Iris pigment epithelial cell (primary cell): ENCODE results near the gene SPECC1.

Experiments used
- DNase-seq: peaks from one replicate; pipeline ENCODE4 v3.0.0-alpha.2; 2011; ENCODE audit warnings: low read depth

The SPECC1 gene

GRCh38 chr17:20276421-20276820 lies 267.3 kb downstream of the SPECC1 start:
- DNase-seq = no peak

- DNase-seq = no peak
These were observed 269.6 kb downstream of the SPECC1 start for GRCh38 chr17:20278805-20279204.

GRCh38 chr17:20279631-20280030 lies 270.5 kb downstream of the SPECC1 start:
- DNase-seq = no peak

GRCh38 chr17:20280051-20280450 lies 270.9 kb downstream of the SPECC1 start:
- DNase-seq = no peak

GRCh38 chr17:20280851-20281250 lies 271.7 kb downstream of the SPECC1 start:
- DNase-seq = no peak

- DNase-seq = no peak
These were observed 272.7 kb downstream of the SPECC1 start for GRCh38 chr17:20281860-20282259.

- DNase-seq = no peak
These were observed 273.6 kb downstream of the SPECC1 start for GRCh38 chr17:20282526-20283308.

GRCh38 chr17:20284022-20284421 lies 274.9 kb downstream of the SPECC1 start:
- peak; percentile 22 for DNase-seq

GRCh38 chr17:20284570-20285295 lies 275.6 kb downstream of the SPECC1 start:
- DNase-seq = no peak

GRCh38 chr17:20289984-20290383 lies 280.8 kb downstream of the SPECC1 start:
- no peak for DNase-seq

- DNase-seq = no peak
These were observed 282.7 kb downstream of the SPECC1 start for GRCh38 chr17:20291853-20292252.

- no peak for DNase-seq
These were observed 284.3 kb downstream of the SPECC1 start for GRCh38 chr17:20293501-20293900.

GRCh38 chr17:20294120-20294519 lies 285.0 kb downstream of the SPECC1 start:
- no peak for DNase-seq

- no peak for DNase-seq
These were observed 289.9 kb downstream of the SPECC1 start for GRCh38 chr17:20299013-20299412.

GRCh38 chr17:20300436-20300934 lies 291.3 kb downstream of the SPECC1 start:
- DNase-seq = peak; percentile 39

GRCh38 chr17:20302246-20302917 lies 293.2 kb downstream of the SPECC1 start:
- DNase-seq = no peak

- DNase-seq = no peak
These were observed 295.8 kb downstream of the SPECC1 start for GRCh38 chr17:20304961-20305360.

GRCh38 chr17:20306924-20307323 lies 297.8 kb downstream of the SPECC1 start:
- no peak for DNase-seq

GRCh38 chr17:20307326-20307910 lies 298.3 kb downstream of the SPECC1 start:
- no peak for DNase-seq

- no peak for DNase-seq
These were observed 301.3 kb downstream of the SPECC1 start for GRCh38 chr17:20310481-20310880.

GRCh38 chr17:20313306-20313705 lies 304.1 kb downstream of the SPECC1 start:
- no peak for DNase-seq

- DNase-seq = no peak
These were observed 304.7 kb downstream of the SPECC1 start for GRCh38 chr17:20313891-20314290.
